ENCODE results near the gene CHCHD4.

DNA sequence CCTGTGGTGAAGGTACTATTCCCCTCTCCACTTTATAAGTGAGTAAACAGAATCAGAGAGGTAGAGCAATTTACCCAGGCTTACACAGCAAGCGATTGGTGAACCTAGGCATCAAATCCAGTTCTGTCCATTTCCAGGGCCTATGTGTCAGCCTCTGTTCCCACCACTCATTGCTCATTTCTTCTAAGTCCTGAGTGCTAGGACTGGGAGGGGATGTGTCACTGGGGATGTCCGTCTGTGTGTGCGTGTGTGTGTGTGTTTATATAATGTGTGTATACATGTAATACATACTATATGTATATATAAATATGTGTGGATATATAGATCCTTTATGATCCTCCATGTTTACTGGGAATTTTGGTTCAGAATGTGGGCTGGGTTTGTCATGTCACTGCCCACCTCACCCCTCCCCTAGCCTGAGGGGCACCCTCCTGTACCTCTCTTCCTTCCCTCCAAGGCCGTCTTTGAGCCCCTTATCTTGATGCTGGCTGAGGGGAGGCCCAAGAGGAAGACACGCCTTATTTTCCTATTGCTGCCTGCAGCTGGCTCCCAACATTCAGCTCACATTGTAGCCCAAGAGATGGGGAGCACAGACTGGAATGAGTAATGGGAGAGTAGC, 2.3 kb upstream of the CHCHD4 start:
- no peak for TF ChIP-seq POLR2AphosphoS5 (IDR thresholded peaks at IDR 0.05; ENCODE audit: low read depth)
- TF ChIP-seq, protein P1, sequence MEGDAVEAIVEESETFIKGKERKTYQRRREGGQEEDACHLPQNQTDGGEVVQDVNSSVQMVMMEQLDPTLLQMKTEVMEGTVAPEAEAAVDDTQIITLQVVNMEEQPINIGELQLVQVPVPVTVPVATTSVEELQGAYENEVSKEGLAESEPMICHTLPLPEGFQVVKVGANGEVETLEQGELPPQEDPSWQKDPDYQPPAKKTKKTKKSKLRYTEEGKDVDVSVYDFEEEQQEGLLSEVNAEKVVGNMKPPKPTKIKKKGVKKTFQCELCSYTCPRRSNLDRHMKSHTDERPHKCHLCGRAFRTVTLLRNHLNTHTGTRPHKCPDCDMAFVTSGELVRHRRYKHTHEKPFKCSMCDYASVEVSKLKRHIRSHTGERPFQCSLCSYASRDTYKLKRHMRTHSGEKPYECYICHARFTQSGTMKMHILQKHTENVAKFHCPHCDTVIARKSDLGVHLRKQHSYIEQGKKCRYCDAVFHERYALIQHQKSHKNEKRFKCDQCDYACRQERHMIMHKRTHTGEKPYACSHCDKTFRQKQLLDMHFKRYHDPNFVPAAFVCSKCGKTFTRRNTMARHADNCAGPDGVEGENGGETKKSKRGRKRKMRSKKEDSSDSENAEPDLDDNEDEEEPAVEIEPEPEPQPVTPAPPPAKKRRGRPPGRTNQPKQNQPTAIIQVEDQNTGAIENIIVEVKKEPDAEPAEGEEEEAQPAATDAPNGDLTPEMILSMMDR (IDR thresholded peaks at IDR 0.05; ENCODE audit: insufficient read depth, low read length): no peak
- no peak for TF ChIP-seq SPI1 (IDR thresholded peaks at IDR 0.05; ENCODE audit: borderline replicate concordance, low read depth)
